Activated naive CD8-positive, alpha-beta T cell treated with anti-CD3 and anti-CD28 coated beads for 36 hours (primary cell): ENCODE results near the gene CAND1. TPM values are rescaled to one million over a fixed set of nuclear protein-coding genes. Genes with fewer than 3 reads are reported as not detected.

Source experiments
- DNase-seq: peaks from one replicate; pipeline ENCODE4 v3.0.0; 2021
- H3K27ac Mint-ChIP-seq: one replicate; pipeline ENCODE4 v1.8.0; 2022; ENCODE audit warnings: mild to moderate bottlenecking, moderate library complexity, mixed read lengths
- H3K27me3 Mint-ChIP-seq: one replicate; pipeline ENCODE4 v1.8.0; 2022; ENCODE audit warnings: mild to moderate bottlenecking, mixed read lengths
- H3K36me3 Mint-ChIP-seq: one replicate; pipeline ENCODE4 v1.8.0; 2021; ENCODE audit warnings: mild to moderate bottlenecking, mixed read lengths
- H3K4me1 Mint-ChIP-seq: one replicate; pipeline ENCODE4 v1.8.0; 2021; ENCODE audit warnings: mixed read lengths
- H3K4me3 Mint-ChIP-seq: one replicate; pipeline ENCODE4 v1.8.0; 2022; ENCODE audit warnings: mild to moderate bottlenecking, moderate library complexity, mixed read lengths
- H3K9me3 Mint-ChIP-seq: one replicate; pipeline ENCODE4 v1.8.0; 2022; ENCODE audit warnings: mixed read lengths
- total RNA-seq, 2 experiments: library from RNA; stranded (reverse); gene quantifications; one replicate each; pipeline ENCODE4 v1.2.3, GENCODE V29; 2021

Gene CAND1
- total RNA-seq, 2 experiments from 2014 or later: 234 to 246 TPM

DNA sequence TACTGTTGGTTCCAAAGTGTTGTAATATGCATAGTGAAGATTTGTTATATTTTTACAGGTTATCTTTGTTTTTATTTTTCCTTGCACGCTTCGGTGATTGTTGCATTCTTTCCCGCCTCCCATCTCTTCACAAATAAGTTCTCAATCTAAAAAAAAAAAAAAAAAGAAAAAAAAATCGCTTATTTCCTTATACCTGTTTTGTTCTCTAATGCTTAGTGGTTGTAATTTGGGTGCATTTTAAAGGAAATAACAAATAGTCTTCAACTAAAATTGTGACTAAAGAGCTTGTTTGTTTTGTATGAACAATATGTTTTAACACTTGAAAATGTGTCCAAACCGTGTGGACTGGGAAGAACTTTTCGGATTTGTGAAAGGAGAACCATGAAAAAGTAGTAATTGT, 1.5 kb downstream of the CAND1 start:
- Mint-ChIP-seq H3K27me3 (no peaks in the 10 kb centered on the region), H3K4me3 (peak overlapping the region; percentile 92), H3K27ac (peak overlapping the region; percentile 99), H3K4me1 (peaks cover 46% of the 10 kb centered on the region), H3K9me3 (peaks cover 5% of the 10 kb centered on the region), H3K36me3 (peaks cover 32% of the 10 kb centered on the region)
- no peak for DNase-seq

DNA sequence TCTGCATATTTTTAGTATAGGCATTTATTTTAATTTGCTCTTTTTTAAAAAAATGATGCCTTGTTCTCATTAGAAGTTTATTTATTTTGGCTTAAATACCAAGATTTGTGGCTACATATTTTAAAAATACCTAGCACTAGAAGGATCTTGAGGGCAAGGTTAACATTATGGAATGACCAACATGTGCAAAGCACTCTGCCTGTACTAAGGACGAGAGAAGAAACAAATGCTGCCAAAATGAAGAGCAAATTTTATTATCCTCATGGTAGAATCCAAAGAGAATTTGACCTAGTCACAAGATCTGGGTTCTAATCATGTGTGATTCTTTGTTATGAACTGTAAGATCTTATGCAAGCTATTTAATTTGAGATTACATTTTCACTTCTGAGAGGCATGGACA, 2.8 kb downstream of the CAND1 start:
- H3K27ac Mint-ChIP-seq: no peak overlapping the region
- no peaks in the 10 kb centered on the region for H3K27me3 Mint-ChIP-seq
- peaks cover 45% of the 10 kb centered on the region for H3K36me3 Mint-ChIP-seq
- H3K4me1 Mint-ChIP-seq: peaks cover 59% of the 10 kb centered on the region
- peak overlapping the region; percentile 42 for H3K4me3 Mint-ChIP-seq
- H3K9me3 Mint-ChIP-seq: no peaks in the 10 kb centered on the region
- no peak for DNase-seq

DNA sequence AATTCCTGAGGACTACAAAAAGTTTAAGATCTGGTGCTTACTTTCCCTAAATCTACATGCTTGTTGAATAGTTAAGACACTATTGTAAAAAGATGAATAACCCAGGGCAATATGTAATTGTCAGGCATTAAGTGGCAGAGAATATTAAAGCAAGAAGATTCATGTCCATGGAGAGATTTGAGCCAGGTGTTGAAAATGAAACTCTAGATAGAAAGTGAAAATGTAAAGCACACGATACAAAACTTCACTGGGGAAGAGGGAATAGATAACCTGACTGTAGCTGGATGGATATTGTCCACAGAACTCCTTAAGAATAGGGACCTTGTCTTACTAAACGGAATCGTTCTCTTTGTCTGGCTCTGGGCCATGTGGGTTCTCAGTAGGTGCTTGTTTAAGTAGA, 5.0 kb downstream of the CAND1 start:
- DNase-seq: no peak
- Mint-ChIP-seq H3K36me3 (peaks cover 63% of the 10 kb centered on the region), H3K9me3 (no peaks in the 10 kb centered on the region), H3K27ac (peak overlapping the region; percentile 24), H3K27me3 (no peaks in the 10 kb centered on the region), H3K4me3 (peak overlapping the region; percentile 50), H3K4me1 (peaks cover 68% of the 10 kb centered on the region)

- no peaks in the 10 kb centered on the region for H3K27me3 Mint-ChIP-seq
- no peaks in the 10 kb centered on the region for H3K9me3 Mint-ChIP-seq
- peaks cover 74% of the 10 kb centered on the region for H3K4me1 Mint-ChIP-seq
- H3K27ac Mint-ChIP-seq: no peak overlapping the region
- H3K4me3 Mint-ChIP-seq: no peak overlapping the region
- peaks cover 59% of the 10 kb centered on the region for H3K36me3 Mint-ChIP-seq
- DNase-seq: no peak
Measured at GRCh38 chr12:67275380-67275913, 6.3 kb downstream of the CAND1 start.

DNA sequence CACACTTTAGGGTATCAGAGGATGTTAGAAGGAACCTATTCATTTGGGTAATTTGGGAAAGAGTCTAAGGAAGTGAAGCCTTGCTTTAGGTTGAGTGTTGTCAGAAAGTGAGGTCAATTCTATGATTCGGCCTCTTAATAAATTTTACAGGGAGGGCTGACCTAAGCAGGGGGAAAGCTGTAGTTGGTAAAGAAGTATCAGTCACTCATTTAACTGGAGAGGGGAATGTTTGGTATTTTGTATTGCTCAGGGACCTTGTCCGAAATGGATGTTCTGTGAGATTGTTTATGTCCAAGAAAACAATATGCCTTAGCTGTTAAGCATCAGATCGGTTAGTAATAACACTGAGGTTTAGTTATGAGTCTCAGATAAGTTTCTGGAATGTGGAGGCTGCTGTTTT, 7.3 kb downstream of the CAND1 start:
- Mint-ChIP-seq H3K27ac (no peak overlapping the region), H3K4me1 (peaks cover 76% of the 10 kb centered on the region), H3K4me3 (no peak overlapping the region), H3K36me3 (peaks cover 55% of the 10 kb centered on the region), H3K27me3 (no peaks in the 10 kb centered on the region), H3K9me3 (no peaks in the 10 kb centered on the region)
- DNase-seq: no peak

DNA sequence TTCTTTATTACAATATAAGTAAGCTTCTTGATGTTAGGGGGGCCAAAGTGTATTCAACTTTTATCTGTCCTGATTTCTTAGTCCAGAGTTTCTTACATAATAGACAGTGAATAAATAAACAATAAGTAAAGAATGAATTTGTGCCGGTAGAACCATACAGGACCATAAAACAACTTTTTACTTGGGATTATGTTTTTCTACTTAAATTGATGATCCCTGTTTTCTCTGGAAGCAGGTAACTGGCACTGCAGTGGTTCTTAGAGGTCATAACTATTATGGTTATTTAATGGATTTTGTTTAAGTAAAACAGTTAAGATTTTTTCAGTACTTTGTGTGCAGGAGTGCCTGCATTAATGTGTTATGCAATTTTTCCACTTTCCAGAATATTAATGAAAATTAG, 10.5 kb downstream of the CAND1 start:
- peaks cover 55% of the 10 kb centered on the region for H3K36me3 Mint-ChIP-seq
- H3K4me1 Mint-ChIP-seq: peaks cover 63% of the 10 kb centered on the region
- no peak overlapping the region for H3K4me3 Mint-ChIP-seq
- H3K9me3 Mint-ChIP-seq: no peaks in the 10 kb centered on the region
- DNase-seq: no peak
- H3K27me3 Mint-ChIP-seq: no peaks in the 10 kb centered on the region
- H3K27ac Mint-ChIP-seq: no peak overlapping the region

- Mint-ChIP-seq H3K4me3 (no peak overlapping the region), H3K27me3 (no peaks in the 10 kb centered on the region), H3K9me3 (no peaks in the 10 kb centered on the region), H3K36me3 (peaks cover 52% of the 10 kb centered on the region), H3K4me1 (peaks cover 60% of the 10 kb centered on the region), H3K27ac (no peak overlapping the region)
- no peak for DNase-seq
Measured at GRCh38 chr12:67280088-67280487, 10.9 kb downstream of the CAND1 start.

DNA sequence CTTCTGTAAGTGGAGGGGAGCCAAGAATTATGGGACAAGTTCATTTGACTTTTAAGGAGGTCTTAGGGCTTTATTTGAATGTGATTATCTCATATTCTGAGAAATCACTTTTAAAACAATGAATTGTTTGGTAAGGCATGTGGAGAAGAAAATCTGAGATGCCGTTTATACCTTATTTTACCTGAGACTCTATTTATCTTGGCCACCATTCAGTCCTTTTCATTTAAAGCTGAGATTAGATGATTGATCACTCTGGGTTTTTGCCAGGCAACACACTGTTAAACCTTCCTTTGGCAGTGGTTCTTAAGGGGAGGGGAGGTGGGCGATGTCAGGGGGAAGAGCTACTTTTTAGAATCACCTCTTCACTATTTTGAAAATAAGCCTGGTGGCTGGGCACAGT, 11.4 kb downstream of the CAND1 start:
- no peaks in the 10 kb centered on the region for H3K27me3 Mint-ChIP-seq
- H3K27ac Mint-ChIP-seq: no peak overlapping the region
- no peak overlapping the region for H3K4me3 Mint-ChIP-seq
- DNase-seq: no peak
- no peaks in the 10 kb centered on the region for H3K9me3 Mint-ChIP-seq
- peaks cover 51% of the 10 kb centered on the region for H3K36me3 Mint-ChIP-seq
- peaks cover 57% of the 10 kb centered on the region for H3K4me1 Mint-ChIP-seq

DNA sequence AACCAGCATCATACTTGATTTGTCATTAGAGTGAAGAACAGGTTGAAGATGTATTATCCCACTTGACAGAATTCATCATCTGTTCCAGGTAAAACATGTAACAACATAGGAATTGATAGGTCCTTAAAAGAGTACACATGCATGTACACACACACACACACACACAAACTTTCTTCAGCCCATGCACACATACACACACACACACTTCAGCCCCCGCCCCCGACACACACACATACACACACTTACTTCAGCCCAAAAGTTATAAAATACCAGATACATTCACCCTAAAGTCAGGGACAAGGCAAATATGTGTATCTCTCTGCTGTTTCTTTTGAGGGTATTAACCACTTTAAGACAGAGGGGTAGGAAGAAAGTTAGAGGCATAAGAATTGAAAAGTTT, 15.4 kb downstream of the CAND1 start:
- H3K27me3 Mint-ChIP-seq: no peaks in the 10 kb centered on the region
- no peak overlapping the region for H3K4me3 Mint-ChIP-seq
- H3K9me3 Mint-ChIP-seq: peaks cover 8% of the 10 kb centered on the region
- peaks cover 50% of the 10 kb centered on the region for H3K36me3 Mint-ChIP-seq
- no peak overlapping the region for H3K27ac Mint-ChIP-seq
- peaks cover 49% of the 10 kb centered on the region for H3K4me1 Mint-ChIP-seq
- no peak for DNase-seq

GRCh38 chr12:67286257-67286656, 17.1 kb downstream of the CAND1 start:
- H3K36me3 Mint-ChIP-seq: peaks cover 66% of the 10 kb centered on the region
- no peak for DNase-seq
- no peak overlapping the region for H3K4me3 Mint-ChIP-seq
- H3K9me3 Mint-ChIP-seq: peaks cover 8% of the 10 kb centered on the region
- no peaks in the 10 kb centered on the region for H3K27me3 Mint-ChIP-seq
- H3K27ac Mint-ChIP-seq: peak overlapping the region; percentile 14
- peaks cover 50% of the 10 kb centered on the region for H3K4me1 Mint-ChIP-seq

- Mint-ChIP-seq H3K27me3 (no peaks in the 10 kb centered on the region), H3K27ac (no peak overlapping the region), H3K4me1 (peaks cover 44% of the 10 kb centered on the region), H3K36me3 (peaks cover 60% of the 10 kb centered on the region), H3K4me3 (no peak overlapping the region), H3K9me3 (peaks cover 8% of the 10 kb centered on the region)
- no peak for DNase-seq
Measured at GRCh38 chr12:67287311-67287710, 18.2 kb downstream of the CAND1 start.

DNA sequence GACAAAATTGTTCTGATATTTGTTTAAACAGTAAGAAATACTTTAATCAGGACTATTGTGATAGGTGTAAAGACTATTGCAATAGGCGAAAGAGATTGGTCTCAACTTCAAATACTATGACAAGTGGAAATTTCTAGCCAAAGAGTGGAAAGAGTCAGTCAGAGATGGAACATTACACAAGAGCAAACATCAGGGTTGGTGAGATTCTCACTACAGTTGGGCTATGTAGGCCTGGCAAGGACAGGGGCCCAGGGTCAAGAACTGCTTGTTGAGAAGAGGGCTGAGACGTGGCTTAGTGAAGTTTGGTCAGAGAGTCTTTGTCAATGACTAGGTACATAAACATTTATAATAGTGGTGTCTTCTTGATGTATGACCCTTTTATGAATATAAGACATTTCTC, 19.4 kb downstream of the CAND1 start:
- Mint-ChIP-seq H3K27ac (peak overlapping the region; percentile 85), H3K4me3 (no peak overlapping the region), H3K4me1 (peaks cover 44% of the 10 kb centered on the region), H3K9me3 (peaks cover 8% of the 10 kb centered on the region), H3K36me3 (peaks cover 59% of the 10 kb centered on the region), H3K27me3 (no peaks in the 10 kb centered on the region)
- DNase-seq: no peak

DNA sequence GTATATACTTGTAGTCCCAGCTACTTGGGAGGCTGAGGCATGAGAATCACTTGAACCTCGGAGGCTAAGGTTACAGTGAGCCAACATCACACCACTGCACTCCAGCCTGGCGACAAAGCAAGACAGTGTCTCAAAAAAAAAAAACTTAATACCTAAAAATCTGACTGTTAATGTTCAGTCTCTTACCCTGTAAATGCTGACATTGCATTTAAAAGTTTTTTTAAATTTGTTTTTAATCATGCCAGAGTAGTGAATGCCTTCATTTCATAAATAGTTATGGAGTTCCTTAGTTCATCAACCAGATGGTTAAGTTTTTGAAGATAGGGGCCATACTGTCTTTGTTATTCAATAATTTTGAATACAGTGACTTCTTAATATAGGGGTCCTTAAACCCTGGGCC, 21.2 kb downstream of the CAND1 start:
- H3K4me3 Mint-ChIP-seq: no peak overlapping the region
- H3K27me3 Mint-ChIP-seq: no peaks in the 10 kb centered on the region
- H3K9me3 Mint-ChIP-seq: peaks cover 8% of the 10 kb centered on the region
- H3K4me1 Mint-ChIP-seq: peaks cover 40% of the 10 kb centered on the region
- H3K27ac Mint-ChIP-seq: no peak overlapping the region
- peaks cover 58% of the 10 kb centered on the region for H3K36me3 Mint-ChIP-seq
- DNase-seq: no peak

DNA sequence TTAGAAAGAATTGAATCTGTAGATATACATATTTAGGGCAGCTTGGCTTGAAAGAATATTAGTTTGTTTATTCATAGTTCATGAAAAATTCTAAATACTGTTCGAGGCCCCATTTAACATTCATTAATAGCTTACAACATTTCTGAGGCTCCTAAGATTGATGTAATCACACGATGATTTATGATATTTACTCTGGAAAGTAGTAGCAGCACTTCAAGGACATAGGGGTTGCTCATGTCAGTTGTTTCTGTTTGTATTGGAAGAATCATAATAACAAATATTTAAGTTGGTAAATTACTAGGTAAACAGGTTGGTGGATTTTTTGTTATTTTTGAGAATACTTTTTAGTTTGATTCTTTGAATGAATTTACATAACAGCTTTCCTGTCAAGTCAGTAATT, 30.4 kb downstream of the CAND1 start:
- H3K27ac Mint-ChIP-seq: no peak overlapping the region
- no peak for DNase-seq
- no peaks in the 10 kb centered on the region for H3K27me3 Mint-ChIP-seq
- peaks cover 10% of the 10 kb centered on the region for H3K4me1 Mint-ChIP-seq
- no peaks in the 10 kb centered on the region for H3K9me3 Mint-ChIP-seq
- H3K36me3 Mint-ChIP-seq: peaks cover 49% of the 10 kb centered on the region
- no peak overlapping the region for H3K4me3 Mint-ChIP-seq

DNA sequence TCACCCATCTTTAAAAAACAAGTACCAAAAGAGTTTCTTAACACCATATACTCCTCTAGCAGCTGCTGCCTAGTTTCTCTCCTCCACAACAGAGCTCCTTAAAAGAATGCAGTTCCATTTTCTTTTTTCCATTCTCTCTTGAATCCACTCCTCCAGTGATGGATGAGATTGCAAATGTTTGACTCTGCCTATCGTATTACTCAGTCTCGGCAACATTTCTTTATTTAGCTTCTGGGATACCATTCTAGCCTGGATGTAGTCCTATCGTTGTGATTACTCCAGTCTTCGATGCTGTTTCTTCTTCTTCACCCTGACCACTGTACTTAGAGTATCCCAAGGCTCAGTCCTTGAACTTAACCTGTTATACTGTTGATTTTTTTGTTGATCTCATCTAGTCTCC, 30.8 kb downstream of the CAND1 start:
- Mint-ChIP-seq H3K36me3 (peaks cover 45% of the 10 kb centered on the region), H3K4me1 (peaks cover 10% of the 10 kb centered on the region), H3K4me3 (no peak overlapping the region), H3K27ac (no peak overlapping the region), H3K9me3 (no peaks in the 10 kb centered on the region), H3K27me3 (no peaks in the 10 kb centered on the region)
- DNase-seq: no peak

DNA sequence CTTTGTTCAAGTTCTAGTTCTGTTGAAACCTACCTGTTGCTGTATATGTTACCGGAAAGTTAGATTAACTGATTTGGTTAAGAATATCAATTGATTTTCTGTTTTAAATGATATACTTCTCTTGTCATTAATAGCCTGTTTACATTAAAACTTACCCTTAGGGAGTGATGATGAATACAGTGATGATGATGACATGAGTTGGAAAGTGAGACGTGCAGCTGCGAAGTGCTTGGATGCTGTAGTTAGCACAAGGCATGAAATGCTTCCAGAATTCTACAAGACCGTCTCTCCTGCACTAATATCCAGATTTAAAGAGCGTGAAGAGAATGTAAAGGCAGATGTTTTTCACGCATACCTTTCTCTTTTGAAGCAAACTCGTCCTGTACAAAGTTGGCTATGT, 33.0 kb downstream of the CAND1 start:
- no peaks in the 10 kb centered on the region for H3K9me3 Mint-ChIP-seq
- DNase-seq: no peak
- H3K27me3 Mint-ChIP-seq: no peaks in the 10 kb centered on the region
- H3K27ac Mint-ChIP-seq: no peak overlapping the region
- no peak overlapping the region for H3K4me3 Mint-ChIP-seq
- peaks cover 54% of the 10 kb centered on the region for H3K36me3 Mint-ChIP-seq
- H3K4me1 Mint-ChIP-seq: peaks cover 5% of the 10 kb centered on the region

DNA sequence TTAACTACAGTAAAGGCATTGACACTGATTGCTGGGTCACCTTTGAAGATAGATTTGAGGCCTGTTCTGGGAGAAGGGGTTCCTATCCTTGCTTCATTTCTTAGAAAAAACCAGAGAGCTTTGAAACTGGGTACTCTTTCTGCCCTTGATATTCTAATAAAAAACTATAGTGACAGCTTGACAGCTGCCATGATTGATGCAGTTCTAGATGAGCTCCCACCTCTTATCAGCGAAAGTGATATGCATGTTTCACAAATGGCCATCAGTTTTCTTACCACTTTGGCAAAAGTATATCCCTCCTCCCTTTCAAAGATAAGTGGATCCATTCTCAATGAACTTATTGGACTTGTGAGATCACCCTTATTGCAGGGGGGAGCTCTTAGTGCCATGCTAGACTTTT, 36.4 kb downstream of the CAND1 start:
- H3K9me3 Mint-ChIP-seq: no peaks in the 10 kb centered on the region
- peaks cover 1% of the 10 kb centered on the region for H3K4me1 Mint-ChIP-seq
- no peak overlapping the region for H3K4me3 Mint-ChIP-seq
- H3K27ac Mint-ChIP-seq: no peak overlapping the region
- H3K27me3 Mint-ChIP-seq: no peaks in the 10 kb centered on the region
- no peak for DNase-seq
- H3K36me3 Mint-ChIP-seq: peaks cover 58% of the 10 kb centered on the region
